HuH-7 (cell line): ENCODE data around the gene ELOA2.
"Not testable (repeated sequence)": the region's sequence is repeated elsewhere in the genome, so short reads cannot be mapped to it uniquely, and the experiment has no call there.

Experiments used
- DNase-seq: peaks from one replicate; pipeline ENCODE4 v3.0.0; 2011; ENCODE audit warnings: low spot score

ELOA2 gene

DNA sequence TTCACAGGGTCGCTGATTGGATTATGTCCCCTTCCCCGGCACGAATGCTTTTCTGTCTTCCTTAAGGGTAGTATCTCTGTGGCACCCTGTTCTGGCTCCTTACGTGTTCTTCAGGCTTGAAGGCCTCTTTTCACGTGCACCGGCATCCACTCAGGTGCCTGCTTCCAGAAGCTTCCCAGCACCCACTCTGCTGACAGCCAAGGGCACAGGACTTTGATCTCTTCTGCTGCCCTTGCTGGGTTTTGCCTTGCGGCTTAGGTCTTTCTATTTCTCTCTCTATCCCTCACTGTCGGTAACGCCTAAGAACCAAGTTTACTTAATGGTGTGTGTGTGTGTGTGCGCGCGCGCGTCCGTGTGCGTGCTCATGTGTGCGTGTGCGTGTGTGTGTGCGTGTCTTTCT lies 14.7 kb downstream of the ELOA2 start:
- not testable (repeated sequence) for DNase-seq

GRCh38 chr18:47019870-47020269 lies 15.6 kb downstream of the ELOA2 start:
- DNase-seq, result not testable (repeated sequence)
